HepG2 (cell line): ENCODE results near the gene CACNA1C.

Experiments used
- ATF1 ChIP-seq: IDR thresholded peaks from 2 replicates; pipeline ENCODE4 v1.6.1; 2016; ENCODE audit warnings: mild to moderate bottlenecking, control low read depth
- ATRX ChIP-seq: sonication (generic); formaldehyde crosslinking; IDR thresholded peaks from 2 replicates; pipeline ENCODE4 v1.4.0; 2020; ENCODE audit warnings: missing genetic modification reagents, borderline replicate concordance
- CTCF ChIP-seq: sonication (generic); formaldehyde crosslinking; IDR thresholded peaks from 2 replicates; pipeline ENCODE4 v1.5.0; 2020; ENCODE audit warnings: mild to moderate bottlenecking, missing genetic modification reagents, moderate library complexity
- FOXP4 ChIP-seq: sonication (generic); formaldehyde crosslinking; IDR thresholded peaks from 2 replicates; pipeline ENCODE4 v1.4.0; 2020; ENCODE audit warnings: missing genetic modification reagents
- KAT7 ChIP-seq: IDR thresholded peaks from 2 replicates; pipeline ENCODE4 v1.6.1; 2018; ENCODE audit warnings: borderline replicate concordance, missing compliant biosample characterization
- POLR2A ChIP-seq, 2 experiments: IDR thresholded peaks; 2 replicates each; pipeline ENCODE4 v1.6.1; 2011; ENCODE audit warnings: low read depth in 2 of 2, low read length in 2 of 2, mild to moderate bottlenecking in 1 of 2, moderate library complexity in 1 of 2; ENCODE audit not compliant: insufficient read depth in 1 of 2
- RNF219 ChIP-seq: sonication (generic); formaldehyde crosslinking; IDR thresholded peaks from 2 replicates; pipeline ENCODE4 v1.5.0; 2020; ENCODE audit warnings: mild to moderate bottlenecking, missing genetic modification reagents
- USF2 ChIP-seq, 2 experiments: sonication (generic) in 1 of 2; formaldehyde crosslinking in 1 of 2; IDR thresholded peaks; 2 replicates each; pipeline versions ENCODE4 v1.5.1 to v1.6.1; 2011 to 2020; ENCODE audit warnings: borderline replicate concordance in 1 of 2, low read depth in 1 of 2, low read length in 1 of 2, mild to moderate bottlenecking in 1 of 2, missing genetic modification reagents in 1 of 2, moderate library complexity in 1 of 2
- ZZZ3 ChIP-seq: sonication (generic); formaldehyde crosslinking; IDR thresholded peaks from 2 replicates; pipeline ENCODE4 v1.4.0; 2020; ENCODE audit warnings: missing genetic modification reagents, mild to moderate bottlenecking, borderline replicate concordance

- TF ChIP-seq CTCF (no peak), KAT7 (CRISPR knock-in tag) (no peak), USF2 (IDR thresholded peaks at IDR 0.05; ENCODE audit: low read depth, low read length) (no peak), USF2 (CRISPR knock-in tag; IDR thresholded peaks at IDR 0.05; ENCODE audit: borderline replicate concordance) (no peak), POLR2A (IDR thresholded peaks at IDR 0.05; ENCODE audit: insufficient read depth in 1 of 2, low read depth in 2 of 2, low read length in 2 of 2) (no peak), ATRX (CRISPR knock-in tag) (no peak), ATF1 (CRISPR knock-in tag) (no peak), RNF219 (CRISPR knock-in tag) (no peak), FOXP4 (no peak), ZZZ3 (no peak)
Measured at GRCh38 chr12:2465681-2466080, 412.9 kb downstream of the CACNA1C start.
